Endothelial cell (in vitro differentiated cells): Measurements from ENCODE around the gene CCDC121. TPM values are rescaled to one million over a fixed set of nuclear protein-coding genes. Genes with fewer than 3 reads are reported as not detected.

Experiments
- DNase-seq: peaks from one replicate; pipeline ENCODE4 v3.0.0; 2021; ENCODE audit warnings: low spot score
- H3K27ac Mint-ChIP-seq: one replicate; pipeline ENCODE4 v1.8.0; 2021; ENCODE audit warnings: mixed read lengths, inconsistent platforms; ENCODE audit not compliant: unreplicated experiment
- H3K27me3 Mint-ChIP-seq: one replicate; pipeline ENCODE4 v1.8.0; 2021; ENCODE audit warnings: mild to moderate bottlenecking, moderate library complexity, mixed read lengths, inconsistent platforms; ENCODE audit not compliant: unreplicated experiment
- H3K36me3 Mint-ChIP-seq: one replicate; pipeline ENCODE4 v1.8.0; 2021; ENCODE audit warnings: mild to moderate bottlenecking, low read depth, mixed read lengths, inconsistent platforms; ENCODE audit not compliant: unreplicated experiment
- H3K4me1 Mint-ChIP-seq: one replicate; pipeline ENCODE4 v1.8.0; 2021; ENCODE audit warnings: mild to moderate bottlenecking, mixed read lengths, inconsistent platforms; ENCODE audit not compliant: unreplicated experiment
- H3K4me3 Mint-ChIP-seq: one replicate; pipeline ENCODE4 v1.8.0; 2021; ENCODE audit warnings: mild to moderate bottlenecking, mixed read lengths, inconsistent platforms; ENCODE audit not compliant: unreplicated experiment
- H3K9me3 Mint-ChIP-seq: one replicate; pipeline ENCODE4 v1.8.0; 2021; ENCODE audit warnings: mixed read lengths, inconsistent platforms; ENCODE audit not compliant: unreplicated experiment
- total RNA-seq: library from RNA; stranded (reverse); fragmentation: NEBNext Ultra II Directional; extraction: Animal tissue kit (Norgen Biotek cat#: 25700); gene quantifications from one replicate; pipeline ENCODE4 v1.2.1, GENCODE V29; 2021; ENCODE audit not compliant: unreplicated experiment
- TF ChIP-seq, protein P1 (sequence below): fragments of 200-600 bp; sonication (generic); IDR thresholded peaks from one replicate; pipeline ENCODE4 v1.5.0; 2021; ENCODE audit warnings: antibody characterized with exemption; ENCODE audit not compliant: unreplicated experiment

Gene CCDC121
- total RNA-seq, 1 donor from 2014 or later = 4.7 TPM

DNA sequence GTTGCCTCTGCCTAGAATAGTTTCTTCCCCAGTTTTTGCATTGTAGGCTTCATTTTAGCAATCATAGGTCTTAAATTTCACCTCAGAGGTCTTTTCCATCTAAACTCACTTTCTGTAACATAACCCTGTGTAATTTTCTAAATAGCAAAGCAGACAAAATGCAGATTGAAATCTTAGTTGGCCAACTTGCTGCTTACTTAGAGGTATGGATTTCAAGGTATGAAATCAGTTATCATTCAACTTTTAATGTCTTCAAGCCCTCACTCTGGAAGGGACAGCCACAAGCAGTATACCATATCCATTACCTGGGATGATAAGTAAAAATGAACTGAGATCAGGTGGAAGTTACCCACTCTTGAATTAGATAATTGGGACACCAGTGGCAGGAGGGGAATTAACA lies 3.9 kb downstream of the CCDC121 start:
- Mint-ChIP-seq H3K27me3 (peaks cover 2% of the 10 kb centered on the region), H3K36me3 (peaks cover 33% of the 10 kb centered on the region), H3K4me1 (peaks cover 17% of the 10 kb centered on the region), H3K9me3 (no peaks in the 10 kb centered on the region), H3K27ac (no peak overlapping the region), H3K4me3 (no peak overlapping the region)
- no peak for DNase-seq
- TF ChIP-seq, protein P1, sequence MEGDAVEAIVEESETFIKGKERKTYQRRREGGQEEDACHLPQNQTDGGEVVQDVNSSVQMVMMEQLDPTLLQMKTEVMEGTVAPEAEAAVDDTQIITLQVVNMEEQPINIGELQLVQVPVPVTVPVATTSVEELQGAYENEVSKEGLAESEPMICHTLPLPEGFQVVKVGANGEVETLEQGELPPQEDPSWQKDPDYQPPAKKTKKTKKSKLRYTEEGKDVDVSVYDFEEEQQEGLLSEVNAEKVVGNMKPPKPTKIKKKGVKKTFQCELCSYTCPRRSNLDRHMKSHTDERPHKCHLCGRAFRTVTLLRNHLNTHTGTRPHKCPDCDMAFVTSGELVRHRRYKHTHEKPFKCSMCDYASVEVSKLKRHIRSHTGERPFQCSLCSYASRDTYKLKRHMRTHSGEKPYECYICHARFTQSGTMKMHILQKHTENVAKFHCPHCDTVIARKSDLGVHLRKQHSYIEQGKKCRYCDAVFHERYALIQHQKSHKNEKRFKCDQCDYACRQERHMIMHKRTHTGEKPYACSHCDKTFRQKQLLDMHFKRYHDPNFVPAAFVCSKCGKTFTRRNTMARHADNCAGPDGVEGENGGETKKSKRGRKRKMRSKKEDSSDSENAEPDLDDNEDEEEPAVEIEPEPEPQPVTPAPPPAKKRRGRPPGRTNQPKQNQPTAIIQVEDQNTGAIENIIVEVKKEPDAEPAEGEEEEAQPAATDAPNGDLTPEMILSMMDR = no peak

DNA sequence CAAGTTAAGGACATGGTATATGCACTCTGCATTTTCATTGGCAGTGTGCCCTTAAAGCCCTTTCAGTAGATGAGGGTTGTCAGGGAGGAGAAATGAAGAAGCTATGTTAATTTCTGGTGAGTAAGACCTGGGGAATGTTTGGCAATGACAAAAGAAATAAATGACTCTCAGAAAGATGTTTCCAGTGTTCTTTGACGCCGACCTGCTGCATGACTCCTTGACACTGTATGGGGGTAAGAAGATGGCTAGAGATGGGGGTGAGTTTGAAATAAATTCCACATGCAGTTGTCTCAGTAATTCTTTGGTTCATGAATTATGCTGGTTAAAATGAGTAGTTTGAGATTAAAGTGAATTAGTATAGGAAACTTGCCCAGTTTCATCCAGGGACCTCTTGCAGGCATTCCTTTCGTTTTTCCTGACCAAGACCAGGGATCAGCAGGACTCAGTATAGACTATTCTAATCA lies 5.9 kb downstream of the CCDC121 start:
- Mint-ChIP-seq H3K4me3 (peak overlapping the region; percentile 9), H3K9me3 (no peaks in the 10 kb centered on the region), H3K4me1 (peaks cover 17% of the 10 kb centered on the region), H3K27ac (no peak overlapping the region), H3K27me3 (peaks cover 2% of the 10 kb centered on the region), H3K36me3 (peaks cover 37% of the 10 kb centered on the region)
- DNase-seq = no peak
- TF ChIP-seq, protein P1 = no peak

DNA sequence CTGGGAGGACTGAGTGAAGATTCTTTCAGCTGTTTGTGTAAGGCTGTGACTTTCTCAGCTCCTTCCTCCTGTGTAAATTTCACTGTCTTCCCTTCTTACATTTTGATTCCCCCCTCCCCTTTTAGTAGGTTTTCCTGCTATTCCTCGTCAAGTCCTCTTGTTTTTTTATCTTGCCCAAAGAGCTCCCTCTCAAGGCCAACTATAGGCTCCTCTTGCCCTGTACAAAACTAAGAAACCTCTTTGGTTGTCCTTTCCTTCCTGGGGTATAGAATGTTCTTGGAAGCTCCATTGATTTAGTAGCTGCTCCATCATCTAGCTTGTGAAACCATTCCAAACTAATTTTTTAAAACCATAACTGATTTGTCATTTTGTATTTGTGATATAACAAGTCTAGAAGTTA lies 7.3 kb downstream of the CCDC121 start:
- TF ChIP-seq, protein P1 = no peak
- Mint-ChIP-seq H3K4me1 (peaks cover 4% of the 10 kb centered on the region), H3K36me3 (peaks cover 37% of the 10 kb centered on the region), H3K9me3 (no peaks in the 10 kb centered on the region), H3K27ac (no peak overlapping the region), H3K27me3 (peaks cover 2% of the 10 kb centered on the region), H3K4me3 (no peak overlapping the region)
- no peak for DNase-seq

DNA sequence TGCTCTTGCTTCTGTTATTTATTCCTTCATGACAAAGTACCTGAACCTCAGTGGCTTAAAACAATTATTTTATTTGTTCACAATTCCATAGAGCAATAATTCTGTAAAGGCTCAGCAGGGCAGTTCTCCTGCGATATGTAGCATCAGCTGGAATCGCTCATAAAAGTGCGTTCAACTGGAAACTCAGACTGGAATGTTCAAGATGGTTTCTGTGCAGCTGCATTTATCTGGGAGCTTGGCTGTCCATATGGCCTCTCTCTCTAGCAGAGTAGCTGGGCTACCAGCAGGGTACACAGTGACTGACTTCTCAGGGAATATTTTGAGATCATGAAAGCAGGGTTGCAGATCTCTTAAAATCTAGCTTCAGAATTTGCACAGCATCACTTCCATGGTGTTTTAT lies 13.5 kb downstream of the CCDC121 start:
- Mint-ChIP-seq H3K9me3 (no peaks in the 10 kb centered on the region), H3K27me3 (peaks cover 2% of the 10 kb centered on the region), H3K27ac (no peak overlapping the region), H3K36me3 (peaks cover 17% of the 10 kb centered on the region), H3K4me1 (no peaks in the 10 kb centered on the region), H3K4me3 (no peak overlapping the region)
- TF ChIP-seq, protein P1 = no peak
- DNase-seq = no peak

DNA sequence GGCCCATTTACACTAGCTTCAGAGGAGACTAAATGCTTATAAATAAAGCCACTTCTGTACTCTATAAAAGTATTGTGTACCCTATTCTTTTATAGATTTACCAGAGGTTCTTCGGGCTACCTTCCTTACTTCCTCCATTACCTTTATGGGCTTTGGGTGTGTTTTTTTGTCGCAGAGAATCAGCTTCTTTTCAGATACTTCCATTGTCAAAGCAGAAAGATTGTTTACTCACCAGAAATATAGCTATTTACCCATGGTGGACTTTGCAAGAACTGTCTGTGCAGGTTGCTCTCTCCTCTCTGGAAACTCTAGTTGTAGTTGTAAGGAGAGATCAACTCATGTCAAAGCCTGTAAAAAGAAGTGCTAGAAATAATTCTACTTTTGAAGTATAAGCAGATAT lies 14.8 kb downstream of the CCDC121 start:
- Mint-ChIP-seq H3K4me1 (no peaks in the 10 kb centered on the region), H3K9me3 (no peaks in the 10 kb centered on the region), H3K27me3 (peaks cover 1% of the 10 kb centered on the region), H3K4me3 (no peak overlapping the region), H3K27ac (no peak overlapping the region), H3K36me3 (peaks cover 14% of the 10 kb centered on the region)
- TF ChIP-seq, protein P1 = no peak
- no peak for DNase-seq
